ENCODE results near the gene PGLYRP1. TPM values are rescaled to one million over a fixed set of nuclear protein-coding genes. Genes with fewer than 3 reads are reported as not detected.

Gene PGLYRP1
- total and polyA plus RNA-seq, 2 of the 4 experiments (the other 2 are of a cell fraction): not detected

DNA sequence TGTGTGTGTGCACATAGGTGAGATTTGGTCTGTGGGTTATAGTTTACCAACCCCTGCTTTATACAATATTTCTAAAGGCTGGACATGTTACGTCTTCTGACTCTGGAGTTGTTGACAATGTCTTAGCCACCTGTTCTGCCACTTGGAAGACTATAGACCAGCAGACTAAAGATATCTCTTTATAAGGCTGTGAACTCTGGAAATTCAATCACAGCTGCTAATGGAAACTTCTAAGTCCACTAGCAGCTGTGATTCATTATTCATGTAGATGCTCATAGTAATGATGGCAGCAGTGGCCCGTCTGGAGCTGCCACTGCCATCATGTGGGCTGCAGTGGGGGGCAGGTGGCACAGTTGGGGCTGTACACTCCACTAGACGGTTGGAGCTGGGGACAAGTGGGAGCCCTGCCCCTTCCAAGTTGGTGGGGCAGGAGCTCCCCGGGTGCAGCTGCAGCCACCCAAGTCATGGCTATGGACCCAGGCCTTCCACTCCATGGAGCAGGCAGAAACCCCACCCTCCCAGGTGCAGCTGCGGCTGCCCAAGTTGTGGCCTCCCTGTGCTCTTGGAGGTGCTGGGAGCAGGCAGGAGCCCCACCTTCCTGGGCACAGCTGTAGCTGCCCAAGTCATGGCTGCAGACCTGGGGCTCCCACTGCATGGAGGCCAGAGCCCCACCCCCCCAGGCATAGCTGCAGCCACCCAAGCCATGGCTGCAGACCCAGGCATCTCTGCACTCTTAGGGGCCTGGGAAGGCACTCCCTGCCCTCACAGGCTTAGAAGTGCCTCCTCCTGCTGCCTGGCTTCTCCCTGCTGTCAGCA is 9.1 kb upstream of the PGLYRP1 start:
- H2BK5ac ChIP-seq (ENCODE audit: low read depth, low read length, poor library complexity, severe bottlenecking): no peak overlapping the region
- H4K91ac ChIP-seq (ENCODE audit: insufficient read depth, low read depth, low read length): no peak overlapping the region
- TF ChIP-seq MAZ (IDR thresholded peaks at IDR 0.05; ENCODE audit: borderline replicate concordance, low read depth, low read length): no peak
- TF ChIP-seq, protein P1, sequence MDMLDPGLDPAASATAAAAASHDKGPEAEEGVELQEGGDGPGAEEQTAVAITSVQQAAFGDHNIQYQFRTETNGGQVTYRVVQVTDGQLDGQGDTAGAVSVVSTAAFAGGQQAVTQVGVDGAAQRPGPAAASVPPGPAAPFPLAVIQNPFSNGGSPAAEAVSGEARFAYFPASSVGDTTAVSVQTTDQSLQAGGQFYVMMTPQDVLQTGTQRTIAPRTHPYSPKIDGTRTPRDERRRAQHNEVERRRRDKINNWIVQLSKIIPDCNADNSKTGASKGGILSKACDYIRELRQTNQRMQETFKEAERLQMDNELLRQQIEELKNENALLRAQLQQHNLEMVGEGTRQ (IDR thresholded peaks at IDR 0.05; ENCODE audit: low read depth, low read length): no peak
- TF ChIP-seq, protein P2, sequence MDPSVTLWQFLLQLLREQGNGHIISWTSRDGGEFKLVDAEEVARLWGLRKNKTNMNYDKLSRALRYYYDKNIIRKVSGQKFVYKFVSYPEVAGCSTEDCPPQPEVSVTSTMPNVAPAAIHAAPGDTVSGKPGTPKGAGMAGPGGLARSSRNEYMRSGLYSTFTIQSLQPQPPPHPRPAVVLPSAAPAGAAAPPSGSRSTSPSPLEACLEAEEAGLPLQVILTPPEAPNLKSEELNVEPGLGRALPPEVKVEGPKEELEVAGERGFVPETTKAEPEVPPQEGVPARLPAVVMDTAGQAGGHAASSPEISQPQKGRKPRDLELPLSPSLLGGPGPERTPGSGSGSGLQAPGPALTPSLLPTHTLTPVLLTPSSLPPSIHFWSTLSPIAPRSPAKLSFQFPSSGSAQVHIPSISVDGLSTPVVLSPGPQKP (IDR thresholded peaks at IDR 0.05; ENCODE audit: borderline replicate concordance, low read depth, low read length): no peak
- TF ChIP-seq FOS (IDR thresholded peaks at IDR 0.05; ENCODE audit: low read depth, low read length): no peak
- no peak for TF ChIP-seq CHD1 (IDR thresholded peaks at IDR 0.05; ENCODE audit: low read depth, low read length)
- no peak for TF ChIP-seq POLR2A (IDR thresholded peaks at IDR 0.05; ENCODE audit: low read depth, low read length)
- no peak for TF ChIP-seq MAFK (IDR thresholded peaks at IDR 0.05; ENCODE audit: low read depth, low read length)
- H2AK9ac ChIP-seq (replicated peaks; ENCODE audit: low read depth, low read length, poor library complexity): no peak overlapping the region
- H3K4me2 ChIP-seq (ENCODE audit: low read depth, low read length): no peak overlapping the region
- H3K23ac ChIP-seq (ENCODE audit: low read depth, low read length): no peak overlapping the region
- no peak overlapping the region for H3K14ac ChIP-seq (replicated peaks; ENCODE audit: low read depth, low read length)
- no TSS peak for BruUV-seq (replicated peaks)
- H3K27me3 ChIP-seq (ENCODE audit: control insufficient read depth, insufficient read depth, low read length): peaks cover 23% of the 10 kb centered on the region
- H3K36me3 ChIP-seq (ENCODE audit: control insufficient read depth, insufficient read depth, low read length): no peaks in the 10 kb centered on the region
- H4K8ac ChIP-seq (ENCODE audit: low read depth in 2 of 2, low read length in 2 of 2): no peak overlapping the region
- no peak overlapping the region for H3K27ac ChIP-seq (ENCODE audit: insufficient read depth, low read length)
- dilution Hi-C loops (cut with HindIII; ENCODE audit: low sequenced_read_pairs, unreplicated experiment): no loop called here
- intact Hi-C loops (cut with micrococcal nuclease): no loop called here
- H3K4ac ChIP-seq (ENCODE audit: low read depth, low read length): no peak overlapping the region
- no peak for ATAC-seq (ENCODE audit: low read depth)
- WGBS, 2 experiments (ENCODE audit: extremely low coverage in 2 of 2, insufficient read length in 1 of 2): 17% methylated on average over 1 of the region's 5 CpGs; no CpG with 5 or more reads in 1 of the 2 experiments
- H2BK120ac ChIP-seq (ENCODE audit: low read depth, low read length): no peak overlapping the region
- H3K9me3 ChIP-seq (ENCODE audit: control insufficient read depth, insufficient read depth, low read length): no peaks in the 10 kb centered on the region
- H3K56ac ChIP-seq (ENCODE audit: extremely low read depth, insufficient read depth, low read length): no peak overlapping the region
- H2AK5ac ChIP-seq (ENCODE audit: low read depth, low read length): no peak overlapping the region
- no peak overlapping the region for H3K4me3 ChIP-seq (ENCODE audit: insufficient read depth, low read depth, low read length)
- no peak overlapping the region for H3K9ac ChIP-seq (ENCODE audit: low read depth, low read length)
- H3K9me1 ChIP-seq (ENCODE audit: insufficient read depth, low read length): no peaks in the 10 kb centered on the region
- ChIA-PET CTCF (interaction anchor here (1.7 kb wide), 1 partner anchor 45 kb away, joined by 8 read pairs; no protein-coding TSS in a partner anchor), POLR2A (ENCODE audit: unreplicated experiment) (interaction anchor here (0.5 kb wide), 1 partner anchor 263 kb away, joined by 5 read pairs; no protein-coding TSS in a partner anchor)
- DNase-seq: no peak
- no peak overlapping the region for H3K18ac ChIP-seq (ENCODE audit: low read depth, low read length)
- H3K79me1 ChIP-seq (ENCODE audit: low read depth in 1 of 2, low read length in 2 of 2): no peaks in the 10 kb centered on the region
- no peak overlapping the region for H2BK15ac ChIP-seq (ENCODE audit: low read depth, low read length)
- in situ Hi-C loops (cut with MboI; ENCODE audit: low sequenced_read_pairs): no loop called here
- no peak overlapping the region for H4K5ac ChIP-seq (ENCODE audit: low read depth, low read length)
- H4K20me1 ChIP-seq (ENCODE audit: insufficient read depth, low read length): no peaks in the 10 kb centered on the region
- H2BK20ac ChIP-seq (ENCODE audit: low read depth, low read length): no peak overlapping the region
- no peaks in the 10 kb centered on the region for H3K4me1 ChIP-seq (ENCODE audit: control insufficient read depth, insufficient read depth, low read length)
- H2AFZ ChIP-seq (replicated peaks; ENCODE audit: low read length, poor library complexity): no peak overlapping the region
